Endothelial cell (in vitro differentiated cells): Measurements from ENCODE around the gene CTNNA3. TPM values are rescaled to one million over a fixed set of nuclear protein-coding genes. Genes with fewer than 3 reads are reported as not detected.
"Not testable (repeated sequence)": the region's sequence is repeated elsewhere in the genome, so short reads cannot be mapped to it uniquely, and the experiment has no call there.

Experiments
- DNase-seq: peaks from one replicate; pipeline ENCODE4 v3.0.0; 2021; ENCODE audit warnings: low spot score
- H3K27ac Mint-ChIP-seq: one replicate; pipeline ENCODE4 v1.8.0; 2021; ENCODE audit warnings: mixed read lengths, inconsistent platforms; ENCODE audit not compliant: unreplicated experiment
- H3K27me3 Mint-ChIP-seq: one replicate; pipeline ENCODE4 v1.8.0; 2021; ENCODE audit warnings: mild to moderate bottlenecking, moderate library complexity, mixed read lengths, inconsistent platforms; ENCODE audit not compliant: unreplicated experiment
- H3K36me3 Mint-ChIP-seq: one replicate; pipeline ENCODE4 v1.8.0; 2021; ENCODE audit warnings: mild to moderate bottlenecking, low read depth, mixed read lengths, inconsistent platforms; ENCODE audit not compliant: unreplicated experiment
- H3K4me1 Mint-ChIP-seq: one replicate; pipeline ENCODE4 v1.8.0; 2021; ENCODE audit warnings: mild to moderate bottlenecking, mixed read lengths, inconsistent platforms; ENCODE audit not compliant: unreplicated experiment
- H3K4me3 Mint-ChIP-seq: one replicate; pipeline ENCODE4 v1.8.0; 2021; ENCODE audit warnings: mild to moderate bottlenecking, mixed read lengths, inconsistent platforms; ENCODE audit not compliant: unreplicated experiment
- H3K9me3 Mint-ChIP-seq: one replicate; pipeline ENCODE4 v1.8.0; 2021; ENCODE audit warnings: mixed read lengths, inconsistent platforms; ENCODE audit not compliant: unreplicated experiment
- CTCF ChIP-seq: fragments of 200-600 bp; sonication (generic); IDR thresholded peaks from one replicate; pipeline ENCODE4 v1.5.0; 2021; ENCODE audit warnings: antibody characterized with exemption; ENCODE audit not compliant: unreplicated experiment
- total RNA-seq: library from RNA; stranded (reverse); fragmentation: NEBNext Ultra II Directional; extraction: Animal tissue kit (Norgen Biotek cat#: 25700); gene quantifications from one replicate; pipeline ENCODE4 v1.2.1, GENCODE V29; 2021; ENCODE audit not compliant: unreplicated experiment

Gene CTNNA3
- total RNA-seq, 1 donor from 2014 or later, result 2.3 TPM

- TF ChIP-seq CTCF, result no peak
- no peak overlapping the region for H3K27ac Mint-ChIP-seq
- no peaks in the 10 kb centered on the region for H3K9me3 Mint-ChIP-seq
- H3K27me3 Mint-ChIP-seq, result no peaks in the 10 kb centered on the region
- no peaks in the 10 kb centered on the region for H3K36me3 Mint-ChIP-seq
- no peaks in the 10 kb centered on the region for H3K4me1 Mint-ChIP-seq
- H3K4me3 Mint-ChIP-seq, result no peak overlapping the region
- no peak for DNase-seq
Measured at GRCh38 chr10:67573484-67573883, 122.5 kb downstream of the CTNNA3 start.

- TF ChIP-seq CTCF, result no peak
Measured at GRCh38 chr10:67571503-67571902, 124.5 kb downstream of the CTNNA3 start.

GRCh38 chr10:67558311-67558710 lies 137.7 kb downstream of the CTNNA3 start:
- not testable (repeated sequence) for H3K4me1 Mint-ChIP-seq, DNase-seq, H3K27me3 Mint-ChIP-seq, H3K27ac Mint-ChIP-seq, H3K36me3 Mint-ChIP-seq, H3K4me3 Mint-ChIP-seq, H3K9me3 Mint-ChIP-seq

More at GRCh38 chr10:67571503-67571902, 124.5 kb downstream of the CTNNA3 start:
- H3K36me3 Mint-ChIP-seq, result no peaks in the 10 kb centered on the region
- no peaks in the 10 kb centered on the region for H3K9me3 Mint-ChIP-seq
- no peak for DNase-seq
- no peak overlapping the region for H3K27ac Mint-ChIP-seq
- no peak overlapping the region for H3K4me3 Mint-ChIP-seq
- H3K4me1 Mint-ChIP-seq, result no peaks in the 10 kb centered on the region
- no peaks in the 10 kb centered on the region for H3K27me3 Mint-ChIP-seq

- H3K9me3 Mint-ChIP-seq, result peaks cover 4% of the 10 kb centered on the region
- DNase-seq, result no peak
- H3K4me3 Mint-ChIP-seq, result no peak overlapping the region
- H3K4me1 Mint-ChIP-seq, result no peaks in the 10 kb centered on the region
- no peaks in the 10 kb centered on the region for H3K36me3 Mint-ChIP-seq
- no peak overlapping the region for H3K27ac Mint-ChIP-seq
- no peak for TF ChIP-seq CTCF
- no peaks in the 10 kb centered on the region for H3K27me3 Mint-ChIP-seq
Measured at GRCh38 chr10:67553254-67553653, 142.7 kb downstream of the CTNNA3 start.

GRCh38 chr10:67550838-67551402 lies 145.1 kb downstream of the CTNNA3 start:
- H3K27ac Mint-ChIP-seq, result no peak overlapping the region
- no peak for DNase-seq

More at GRCh38 chr10:67550838-67551402, 145.1 kb downstream of the CTNNA3 start:
- no peaks in the 10 kb centered on the region for H3K36me3 Mint-ChIP-seq
- H3K9me3 Mint-ChIP-seq, result no peaks in the 10 kb centered on the region
- no peaks in the 10 kb centered on the region for H3K27me3 Mint-ChIP-seq
- H3K4me3 Mint-ChIP-seq, result no peak overlapping the region
- no peak for TF ChIP-seq CTCF
- no peaks in the 10 kb centered on the region for H3K4me1 Mint-ChIP-seq
